ENCODE measurements around the gene ANK2.

DNA sequence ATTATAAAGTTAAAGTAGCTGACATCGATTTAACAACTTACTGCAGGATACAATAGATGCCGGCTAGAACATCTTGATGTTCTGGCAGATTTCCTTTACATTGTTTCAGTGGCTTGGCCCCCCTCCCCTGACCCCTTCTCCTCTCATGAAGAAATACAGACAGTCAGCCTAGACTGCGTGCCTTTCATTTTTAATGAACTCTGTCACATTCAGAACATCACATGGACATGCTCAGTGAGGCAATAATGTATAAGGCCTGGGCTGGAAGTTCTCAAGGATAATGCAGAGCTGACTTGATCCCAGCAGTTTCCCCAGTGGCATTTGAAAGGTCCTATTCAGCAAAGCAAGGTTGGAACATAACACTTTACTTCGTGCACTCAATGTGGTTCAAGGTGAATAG, 239.2 kb downstream of the ANK2 start:
- TF ChIP-seq, protein P1, sequence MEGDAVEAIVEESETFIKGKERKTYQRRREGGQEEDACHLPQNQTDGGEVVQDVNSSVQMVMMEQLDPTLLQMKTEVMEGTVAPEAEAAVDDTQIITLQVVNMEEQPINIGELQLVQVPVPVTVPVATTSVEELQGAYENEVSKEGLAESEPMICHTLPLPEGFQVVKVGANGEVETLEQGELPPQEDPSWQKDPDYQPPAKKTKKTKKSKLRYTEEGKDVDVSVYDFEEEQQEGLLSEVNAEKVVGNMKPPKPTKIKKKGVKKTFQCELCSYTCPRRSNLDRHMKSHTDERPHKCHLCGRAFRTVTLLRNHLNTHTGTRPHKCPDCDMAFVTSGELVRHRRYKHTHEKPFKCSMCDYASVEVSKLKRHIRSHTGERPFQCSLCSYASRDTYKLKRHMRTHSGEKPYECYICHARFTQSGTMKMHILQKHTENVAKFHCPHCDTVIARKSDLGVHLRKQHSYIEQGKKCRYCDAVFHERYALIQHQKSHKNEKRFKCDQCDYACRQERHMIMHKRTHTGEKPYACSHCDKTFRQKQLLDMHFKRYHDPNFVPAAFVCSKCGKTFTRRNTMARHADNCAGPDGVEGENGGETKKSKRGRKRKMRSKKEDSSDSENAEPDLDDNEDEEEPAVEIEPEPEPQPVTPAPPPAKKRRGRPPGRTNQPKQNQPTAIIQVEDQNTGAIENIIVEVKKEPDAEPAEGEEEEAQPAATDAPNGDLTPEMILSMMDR (conservative IDR thresholded peaks at IDR 0.05) = no peak
- no peak for TF ChIP-seq ZFX (IDR thresholded peaks at IDR 0.05)
